GM21723 (cell line): Measurements from ENCODE around the gene CCT3.
"Not testable (repeated sequence)": the region's sequence is repeated elsewhere in the genome, so short reads cannot be mapped to it uniquely, and the experiment has no call there.

Source experiments
- ATAC-seq: cut with Tn5 transposase; IDR thresholded peaks from one replicate; pipeline ENCODE4 v1.9.1; 2021; ENCODE audit warnings: mild to moderate bottlenecking, moderate library complexity; ENCODE audit not compliant: unreplicated experiment

CCT3 gene

DNA sequence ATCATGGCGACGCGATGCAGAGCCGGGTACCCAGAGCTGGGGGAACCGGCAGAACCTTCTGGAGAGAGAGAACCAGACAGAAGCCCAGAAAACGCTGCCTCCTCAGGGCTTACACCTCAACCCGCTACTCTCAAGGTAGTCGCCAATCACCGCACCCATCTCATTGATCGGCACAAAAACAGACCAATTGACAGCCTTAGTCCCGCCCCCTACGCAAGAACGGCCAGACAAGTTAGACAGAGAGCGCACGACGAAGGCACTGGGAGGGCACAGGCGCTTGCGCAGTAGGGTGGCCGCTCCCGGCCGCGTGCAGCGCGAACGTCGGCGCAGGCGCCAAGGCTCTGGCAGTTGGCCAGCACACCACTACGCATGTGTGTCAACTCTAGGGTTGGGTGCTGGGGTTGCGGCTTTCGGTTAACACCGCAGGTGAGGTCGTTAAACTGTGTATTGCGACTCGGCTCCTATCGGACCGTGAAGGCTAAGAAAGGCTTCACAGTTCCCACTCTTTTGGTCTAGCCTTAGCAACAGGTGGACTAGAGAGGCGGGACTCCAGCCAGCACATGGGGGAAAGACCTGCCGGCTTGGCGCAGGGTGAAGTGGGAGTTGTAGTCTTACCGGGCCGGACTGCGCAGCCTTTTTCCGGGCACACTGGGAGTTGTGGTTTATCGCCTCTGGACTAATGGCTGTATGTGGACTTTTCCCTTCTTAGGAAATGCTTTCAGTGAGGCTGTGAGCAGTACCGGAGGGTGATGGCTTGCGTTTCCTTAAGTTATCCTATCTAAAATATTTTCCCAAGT is at the start of gene CCT3, which contains the start of gene TSACC:
Gene CCT3 (minus strand): TSS at position 113 of the 797 bp plus-strand sequence. CDS start 108 bp downstream, at position 5.
Gene TSACC (plus strand): TSS at position 347 of the 797 bp plus-strand sequence. CDS start 1,232 bp downstream, outside the sequence.
- ATAC-seq, result peak; percentile 90

- ATAC-seq, result no peak
Measured at GRCh38 chr1:156387870-156388173, 49.7 kb upstream of the CCT3 start.

- ATAC-seq, result no peak
Measured at GRCh38 chr1:156386949-156387869, 49.1 kb upstream of the CCT3 start.

GRCh38 chr1:156386134-156386901 is 48.2 kb upstream of the CCT3 start:
- ATAC-seq, result no peak

GRCh38 chr1:156385534-156386031 is 47.5 kb upstream of the CCT3 start:
- no peak for ATAC-seq

- no peak for ATAC-seq
Measured at GRCh38 chr1:156384658-156385057, 46.6 kb upstream of the CCT3 start.

DNA sequence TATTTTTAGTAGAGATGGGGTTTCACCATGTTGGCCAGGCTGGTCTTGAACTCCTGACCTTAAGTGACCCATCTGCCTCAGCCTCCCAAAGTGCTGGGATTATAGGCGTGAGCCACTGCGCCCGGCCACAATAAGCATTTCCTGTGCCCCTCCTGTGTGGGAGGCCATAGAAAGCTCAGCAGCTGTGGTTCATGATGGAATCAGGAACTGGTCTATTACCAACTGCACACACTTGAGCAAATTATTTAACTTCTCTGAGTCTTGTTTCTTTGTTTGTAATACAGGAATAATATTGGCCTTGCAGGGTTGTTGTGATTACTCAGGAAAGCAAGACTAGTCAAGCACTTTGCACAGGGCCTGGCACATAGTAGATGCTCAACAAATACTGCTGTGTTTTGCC is 45.9 kb upstream of the CCT3 start:
- ATAC-seq, result no peak

DNA sequence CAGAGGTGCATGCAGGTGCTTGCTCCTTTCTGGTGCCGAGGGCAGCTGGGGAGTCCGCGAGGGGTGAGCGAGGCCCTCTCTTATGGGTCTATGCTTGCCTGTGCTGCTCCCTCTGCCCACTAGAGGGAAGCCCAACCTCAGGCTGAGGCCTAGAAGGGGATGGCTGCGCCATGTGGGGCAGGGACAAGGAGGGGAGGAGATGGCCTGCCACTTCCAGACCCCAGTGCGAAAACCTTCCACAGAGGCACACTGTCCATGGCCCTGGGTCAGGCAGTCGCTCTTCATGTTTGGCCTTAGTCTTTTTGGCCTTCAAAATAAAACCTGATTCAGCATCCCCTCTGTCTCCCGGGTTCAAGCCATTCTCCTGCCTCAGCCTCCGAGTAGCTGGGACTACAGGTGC is 44.9 kb upstream of the CCT3 start:
- no peak for ATAC-seq

DNA sequence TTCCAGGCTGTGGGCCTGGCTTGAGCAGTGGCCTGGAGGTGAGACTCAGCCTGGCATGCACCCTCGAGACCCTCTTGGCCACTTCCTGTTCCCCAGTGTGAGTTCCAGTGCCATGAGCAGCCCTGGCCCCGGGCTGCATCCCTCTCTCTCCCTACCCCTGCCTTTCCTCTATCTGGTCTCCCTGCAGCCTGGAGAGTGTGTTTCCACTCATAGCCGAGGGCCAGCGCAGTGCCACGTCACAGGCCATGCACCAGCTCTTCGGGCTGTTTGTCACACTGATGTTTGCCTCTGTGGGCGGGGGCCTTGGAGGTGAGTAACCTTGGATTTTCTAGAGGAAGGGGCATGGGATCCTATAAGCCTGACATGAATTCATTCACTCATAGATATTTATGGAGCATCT is 44.5 kb upstream of the CCT3 start:
- no peak for ATAC-seq

DNA sequence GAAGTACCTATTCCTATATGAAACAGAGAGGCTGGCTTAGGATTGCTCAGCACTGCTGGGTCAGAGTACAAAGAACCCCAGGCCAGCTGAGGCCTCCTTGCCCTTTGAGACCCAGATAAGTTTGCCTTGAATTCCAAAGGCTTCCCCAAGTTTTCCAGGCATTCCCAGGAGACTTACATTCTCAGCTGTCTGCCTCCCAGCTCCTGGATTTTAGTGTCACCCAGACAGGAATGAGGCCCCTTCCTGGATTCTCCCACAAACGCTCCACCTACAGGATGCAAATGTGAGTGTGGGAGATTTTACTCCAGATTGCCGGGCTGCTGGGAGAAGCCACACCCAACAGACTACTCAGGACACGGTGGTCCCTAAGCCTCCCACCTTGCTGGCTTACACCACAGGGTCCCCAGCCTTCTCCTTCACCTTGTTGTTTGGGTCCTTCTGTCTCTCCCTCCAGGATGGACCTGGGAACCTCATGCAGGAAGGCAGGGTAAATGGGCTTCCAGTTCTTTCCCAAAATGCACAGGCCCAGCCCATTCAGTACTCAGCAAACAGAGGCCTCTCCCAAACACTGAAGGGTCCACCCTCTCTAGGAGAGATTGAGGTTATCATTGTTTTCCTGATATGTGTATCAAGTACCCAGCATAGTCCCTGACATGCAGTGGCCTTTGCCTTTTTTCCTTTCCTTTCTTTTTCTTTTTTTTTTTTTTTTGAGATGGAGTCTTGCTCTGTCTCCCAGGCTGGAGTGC is 41.5 kb upstream of the CCT3 start:
- no peak for ATAC-seq

GRCh38 chr1:156378557-156378956 is 40.5 kb upstream of the CCT3 start:
- ATAC-seq, result no peak

DNA sequence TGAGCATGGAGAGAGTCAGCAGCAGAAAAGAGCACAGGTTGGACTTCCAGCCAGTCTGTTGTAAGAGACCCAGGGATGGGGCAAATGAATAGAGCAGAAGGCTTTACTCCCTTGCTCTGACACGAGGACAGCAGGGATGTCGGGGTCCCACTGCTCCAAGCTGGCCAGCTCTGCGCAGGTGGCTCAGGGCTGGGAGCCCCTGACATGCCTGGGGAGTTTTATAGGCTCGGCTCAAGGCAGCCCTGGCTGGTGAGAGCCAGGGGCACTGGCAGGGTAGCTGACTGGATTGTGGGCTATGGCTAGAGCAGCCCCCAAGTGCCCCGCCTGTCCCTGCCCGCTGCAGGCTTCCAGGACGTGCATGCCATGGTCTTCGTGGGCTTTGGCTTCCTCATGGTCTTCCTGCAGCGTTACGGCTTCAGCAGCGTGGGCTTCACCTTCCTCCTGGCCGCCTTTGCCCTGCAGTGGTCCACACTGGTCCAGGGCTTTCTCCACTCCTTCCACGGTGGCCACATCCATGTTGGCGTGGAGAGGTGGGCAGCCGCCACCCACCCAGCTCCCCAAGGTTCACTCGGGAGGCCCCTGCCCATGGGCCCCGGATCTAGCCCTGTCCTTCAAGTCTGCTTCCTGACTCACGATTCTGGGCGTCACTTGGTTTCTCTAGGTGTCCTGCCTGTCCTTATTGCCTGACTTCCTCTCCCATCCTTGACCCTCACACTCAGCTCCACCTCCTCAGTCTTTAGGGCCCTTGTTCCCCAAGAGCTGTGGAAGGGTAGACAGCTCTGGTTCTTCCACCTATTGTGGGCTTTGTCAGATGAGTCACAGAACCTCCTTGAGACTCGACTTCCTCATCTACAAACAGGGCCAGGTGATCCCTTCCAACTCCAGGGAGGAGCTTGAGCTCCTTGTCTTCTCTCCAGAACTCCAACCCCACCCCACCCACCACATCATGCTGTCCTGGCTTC is 39.1 kb upstream of the CCT3 start:
- no peak for ATAC-seq

GRCh38 chr1:156376146-156376545 is 38.1 kb upstream of the CCT3 start:
- ATAC-seq, result no peak

GRCh38 chr1:156373546-156373945 is 35.5 kb upstream of the CCT3 start:
- no peak for ATAC-seq

GRCh38 chr1:156372876-156373275 is 34.8 kb upstream of the CCT3 start:
- ATAC-seq, result no peak

DNA sequence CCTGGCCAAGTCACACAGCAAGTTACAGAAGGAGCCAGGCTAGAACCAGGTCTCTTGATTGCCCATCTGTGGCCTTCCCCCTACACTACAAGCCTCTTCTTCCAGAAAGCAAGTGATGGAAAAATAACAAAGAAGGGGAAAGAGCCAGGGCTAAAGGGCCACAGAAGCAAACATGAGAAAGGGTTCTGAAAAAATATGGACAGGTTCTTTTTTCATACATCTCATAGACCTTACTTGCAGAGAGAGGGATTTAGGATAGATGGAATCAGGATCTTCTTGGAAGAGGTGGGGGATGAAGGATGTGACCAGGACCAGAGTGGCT is 34.1 kb upstream of the CCT3 start:
- no peak for ATAC-seq

DNA sequence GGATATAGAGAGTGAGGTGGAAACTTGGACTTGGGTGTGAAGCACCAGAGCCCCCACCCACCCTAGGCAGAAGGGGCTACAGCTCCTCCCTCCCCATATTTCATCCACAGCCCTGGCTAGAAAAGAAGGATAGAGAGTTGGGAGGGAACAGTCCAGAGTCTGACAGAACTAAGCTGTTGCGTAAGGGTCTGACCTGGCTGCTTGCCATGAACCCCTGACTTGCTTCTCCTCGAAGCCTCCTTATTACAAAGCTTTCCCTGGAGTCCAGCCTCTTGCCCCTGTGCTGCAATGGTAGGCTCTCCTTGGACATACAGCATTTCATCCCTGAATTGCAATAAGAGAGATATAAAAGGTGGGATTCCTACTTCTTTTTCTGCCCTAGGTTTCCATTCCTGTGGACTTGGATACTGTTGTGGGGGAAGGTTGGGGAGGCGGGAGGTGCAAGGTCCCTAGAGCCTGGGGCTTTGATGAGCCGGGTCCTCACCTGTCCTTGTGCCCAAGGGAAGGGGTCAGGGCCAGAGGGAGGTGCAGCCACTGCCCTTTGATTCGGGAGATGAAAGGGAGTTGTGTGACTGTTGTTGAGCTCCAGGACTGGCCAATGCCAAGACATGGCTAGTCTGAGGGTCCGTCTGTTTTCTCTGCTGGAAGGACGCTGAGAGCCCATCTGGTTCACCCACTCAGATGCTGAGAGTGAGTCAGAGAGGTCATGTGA is 33.6 kb upstream of the CCT3 start:
- ATAC-seq, result no peak

- ATAC-seq, result not testable (repeated sequence)
Measured at GRCh38 chr1:156369685-156370286, 31.7 kb upstream of the CCT3 start.
